K562 (cell line): ENCODE results near the gene P2RX2. TPM values are rescaled to one million over a fixed set of nuclear protein-coding genes. Genes with fewer than 3 reads are reported as not detected.

ENCODE experiments used
- ATAC-seq: fragments of 200-7000 bp; cut with Tn5 transposase; 3 replicates; pipeline ENCODE4 v1.9.1; 2020; ENCODE audit warnings: moderate library complexity
- BruUV-seq: library from RNA; stranded (reverse); fragments of 400-500 nt; replicated peaks from 2 replicates; lab custom pipeline; 2021; lab: Mats Ljungman, UMichigan
- CTCF ChIA-PET: fragments of 300-600 bp; formaldehyde crosslinking; extraction: SDS; loops from one replicate; lab custom pipeline; 2021; ENCODE audit warnings: low intra/inter-chr PET ratio; lab: Yijun Ruan, JAX
- POLR2A ChIA-PET: fragments of 300-600, 350-650 bp; sonication (Branson Sonifier 250); formaldehyde crosslinking; extraction: SDS; loops from one replicate; lab custom pipeline; 2021; ENCODE audit warnings: antibody characterized with exemption, inconsistent platforms; lab: Yijun Ruan, JAX
- DNase-seq, 4 experiments: peaks; one replicate each; pipeline versions ENCODE4 v3.0.0 to v3.0.0-alpha.2; 2011 to 2018; ENCODE audit warnings: low spot score in 3 of 4, mixed read lengths in 3 of 4; ENCODE audit errors: extremely low read depth in 1 of 4
- FAIRE-seq: peaks from 2 replicates; lab custom pipeline; 2011; peaks lifted over from hg19 to GRCh38; lab: Jason Lieb, UNC
- H2AFZ ChIP-seq: 2 replicates; pipeline ENCODE4 v1.6.0; 2011; ENCODE audit warnings: low read depth, low read length, control low read depth, inconsistent platforms
- H3K27ac ChIP-seq: fragments of 200-600 bp; 3 replicates; pipeline ENCODE4 v1.8.0; 2011; ENCODE audit warnings: low read depth, mild to moderate bottlenecking, control low read depth, inconsistent platforms, low read length, moderate library complexity, mixed read lengths; ENCODE audit errors: extremely low read depth
- H3K27me3 ChIP-seq, 2 experiments: fragments of 300-600 bp in 1 of 2; 2 replicates in 1 of 2; 3 replicates in 1 of 2; pipeline versions ENCODE4 v1.6.0 to v1.8.0; 2011; ENCODE audit warnings: inconsistent platforms in 2 of 2, low read length in 2 of 2, mild to moderate bottlenecking in 1 of 2, mixed read lengths in 1 of 2, moderate library complexity in 1 of 2; ENCODE audit not compliant: control insufficient read depth in 2 of 2, insufficient read depth in 2 of 2
- H3K36me3 ChIP-seq: fragments of 300-600 bp; 3 replicates; pipeline ENCODE4 v1.8.0; 2011; ENCODE audit warnings: mild to moderate bottlenecking, low read length, inconsistent platforms; ENCODE audit not compliant: control insufficient read depth, insufficient read depth
- H3K4me1 ChIP-seq, 2 experiments: fragments of 200-600 bp in 1 of 2; replicated peaks in 1 of 2; 2 replicates in 1 of 2; 3 replicates in 1 of 2; pipeline versions ENCODE4 v1.5.1 to v1.8.0; 2011; ENCODE audit warnings: inconsistent platforms in 2 of 2, low read length in 2 of 2, mild to moderate bottlenecking in 1 of 2, mixed read lengths in 1 of 2, moderate library complexity in 1 of 2; ENCODE audit not compliant: control insufficient read depth in 2 of 2, insufficient read depth in 2 of 2
- H3K4me2 ChIP-seq: 2 replicates; pipeline ENCODE4 v1.6.1; 2011; ENCODE audit warnings: low read length, control low read depth, inconsistent platforms, mixed read lengths; ENCODE audit not compliant: insufficient read depth
- H3K4me3 ChIP-seq: fragments of 200-600 bp; sonication (generic), shearing (Covaris generic); 2 replicates; pipeline ENCODE4 v1.5.1; 2016; ENCODE audit warnings: control low read depth, inconsistent platforms
- H3K79me2 ChIP-seq: fragments of 200-600 bp; 3 replicates; pipeline ENCODE4 v1.8.0; 2011; ENCODE audit warnings: low read length, inconsistent platforms; ENCODE audit not compliant: control insufficient read depth, insufficient read depth
- H3K9ac ChIP-seq, 2 experiments: 2 replicates each; pipeline versions ENCODE4 v1.6.0 to v1.6.1; 2011; ENCODE audit warnings: low read depth in 2 of 2, low read length in 2 of 2, control low read depth in 1 of 2, inconsistent platforms in 1 of 2, mild to moderate bottlenecking in 1 of 2, mixed read lengths in 1 of 2; ENCODE audit not compliant: insufficient read depth in 1 of 2
- H3K9me1 ChIP-seq: one replicate; pipeline ENCODE4 v1.6.0; 2011; ENCODE audit warnings: inconsistent platforms, mild to moderate bottlenecking, low read length, moderate library complexity; ENCODE audit not compliant: control insufficient read depth, insufficient read depth
- H3K9me3 ChIP-seq: replicated peaks from 2 replicates; pipeline ENCODE4 v1.5.1; 2011; ENCODE audit warnings: low read depth, low read length, inconsistent platforms; ENCODE audit not compliant: control insufficient read depth, insufficient read depth
- H4K20me1 ChIP-seq: replicated peaks from 2 replicates; pipeline ENCODE4 v1.6.1; 2011; ENCODE audit warnings: low read length, inconsistent platforms, mixed read lengths; ENCODE audit not compliant: control insufficient read depth, insufficient read depth
- ELK3 ChIP-seq: fragments of 450-650 bp; formaldehyde crosslinking; IDR thresholded peaks from 2 replicates; pipeline ENCODE4 v1.4.0; 2020; ENCODE audit warnings: mild to moderate bottlenecking
- KLF6 ChIP-seq: fragments of 250-450 bp; sonication (Bioruptor Pico); IDR thresholded peaks from 2 replicates; pipeline ENCODE4 v1.4.0; 2020; ENCODE audit warnings: mild to moderate bottlenecking, moderate library complexity, borderline replicate concordance
- SMAD4 ChIP-seq: fragments of 250-450 bp; sonication (Bioruptor Pico); conservative IDR thresholded peaks from 2 replicates; pipeline ENCODE4 v1.8.0; 2021; ENCODE audit warnings: inconsistent platforms, mild to moderate bottlenecking, moderate library complexity
- SNAPC5 ChIP-seq: fragments of 250-450 bp; sonication (Bioruptor Pico); IDR thresholded peaks from 2 replicates; pipeline ENCODE4 v1.8.0; 2021; ENCODE audit warnings: moderate library complexity, mild to moderate bottlenecking, inconsistent platforms
- ZNF644 ChIP-seq: fragments of 200-800 bp; sonication (Bioruptor generic); IDR thresholded peaks from 2 replicates; pipeline ENCODE4 v1.6.1; 2016; ENCODE audit warnings: low read depth, missing genetic modification characterization, missing compliant biosample characterization
- ZNF780A ChIP-seq: fragments of 250-450 bp; sonication (Bioruptor Pico); IDR thresholded peaks from 2 replicates; pipeline ENCODE4 v1.5.0; 2021; ENCODE audit warnings: mild to moderate bottlenecking
- WGBS: fragments of 100-300 bp; shearing (Covaris generic); methylation state at CpG from one replicate; pipeline ENCODE4 v1.1.6; 2016; ENCODE audit warnings: low coverage, mixed read lengths; ENCODE audit not compliant: insufficient coverage; ENCODE audit errors: missing lambda C conversion rate; 5-methylcytosine and 5-hydroxymethylcytosine counted together
- in situ Hi-C: fragments of 300-500 bp; cut with MboI; formaldehyde crosslinking; loops from 4 replicates; pipeline ENCODE4 v1.15.0; 2018; ENCODE audit warnings: inconsistent platforms, mixed read lengths
- intact Hi-C: fragments of 100-400 bp; cut with micrococcal nuclease; formaldehyde crosslinking; loops from 2 replicates; pipeline ENCODE4 v1.14.2; 2022
- polyA plus RNA-seq, 8 experiments: library from polyadenylated mRNA; depleted of rRNA in 4 of 8; stranded (reverse) in 5 of 8; unstranded in 3 of 8; fragments of >200 nt; fragmentation: Nextera tagmentation in 2 of 8; fragmentation: Illumina TruSeq in 1 of 8; extraction: Ambion mirVana in 2 of 8; extraction: Trizol in 1 of 8; gene quantifications; 2 replicates each; pipeline versions ENCODE4 v1.2.1 to v1.2.3, GENCODE V29; 2011 to 2014; ENCODE audit warnings: inconsistent platforms in 1 of 8, missing spikeins in 1 of 8
- total RNA-seq, 7 experiments: library from RNA; depleted of rRNA in 6 of 7; stranded (reverse); fragments of >200 nt in 6 of 7; fragmentation: Illumina TruSeq in 2 of 7; extraction: Trizol in 2 of 7; gene quantifications; 2 replicates each; pipeline versions ENCODE4 v1.2.1 to v1.2.3, GENCODE V29; 2011 to 2021; ENCODE audit warnings: low replicate concordance in 1 of 7
- TF ChIP-seq, protein P1 (sequence below): fragments of 200-600 bp; sonication (generic); IDR thresholded peaks from one replicate; pipeline ENCODE4 v1.6.1; 2012; ENCODE audit warnings: mild to moderate bottlenecking, low read depth, low read length, inconsistent platforms
- TF ChIP-seq, protein P2 (sequence below): fragments of 450-650 bp; IDR thresholded peaks from 2 replicates; pipeline ENCODE4 v1.6.1; 2016; ENCODE audit warnings: low read depth, mild to moderate bottlenecking, moderate library complexity

The P2RX2 gene
- total and polyA plus RNA-seq, 9 of the 15 experiments (the other 6 are each of a cell fraction or from before 2014, with no cell fraction given), result not detected

DNA sequence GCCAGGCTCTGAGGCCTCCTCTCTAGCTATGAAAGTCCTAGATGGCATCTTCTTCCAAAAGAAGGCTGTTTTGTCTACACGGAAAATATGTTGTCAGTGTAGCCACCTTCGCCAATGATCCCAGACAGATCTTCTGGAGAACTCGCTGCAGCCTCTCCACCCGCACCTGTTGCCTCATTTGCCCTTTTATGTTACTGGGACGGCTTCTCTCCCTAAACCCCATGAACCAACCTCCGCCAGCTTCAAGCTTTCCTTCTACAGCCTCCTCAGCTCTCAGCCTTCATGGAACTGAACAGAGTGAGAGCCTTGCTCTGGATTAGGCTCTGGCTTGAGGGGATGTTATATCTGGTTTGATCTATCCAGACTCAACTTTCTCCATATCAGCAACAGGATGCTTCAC lies 10.8 kb downstream of the P2RX2 start:
- DNase-seq (no peak), FAIRE-seq (no peak), ATAC-seq (no peak)
- POLR2A ChIA-PET, result interaction anchor here (1.3 kb wide), 1 partner anchor 9 kb away, joined by 4 read pairs; no protein-coding TSS in a partner anchor
- Histone ChIP-seq H3K4me1 (peaks cover 0 to 14% of the 10 kb centered on the region in 2 experiments; a peak in 1 of 5 replicates), H3K4me2 (no peak overlapping the region), H3K9me3 (no peaks in the 10 kb centered on the region), H4K20me1 (no peaks in the 10 kb centered on the region), H3K9ac (no peak overlapping the region), H3K27me3 (no peaks in the 10 kb centered on the region), H3K79me2 (no peaks in the 10 kb centered on the region), H3K9me1 (peaks cover 5% of the 10 kb centered on the region), H3K27ac (no peak overlapping the region), H2AFZ (no peak overlapping the region), H3K36me3 (peaks cover 90% of the 10 kb centered on the region)
- intact Hi-C loops, result no loop called here
- in situ Hi-C loops, result no loop called here
- BruUV-seq, result no TSS peak
- WGBS, result 93% methylated on average over 6 of the region's 6 CpGs
- TF ChIP-seq SNAPC5, result no peak
- TF ChIP-seq SMAD4 (CRISPR knock-in tag), result no peak
- no peak for TF ChIP-seq KLF6 (CRISPR knock-in tag)
- TF ChIP-seq ELK3 (CRISPR knock-in tag), result no peak
- TF ChIP-seq, protein P1, sequence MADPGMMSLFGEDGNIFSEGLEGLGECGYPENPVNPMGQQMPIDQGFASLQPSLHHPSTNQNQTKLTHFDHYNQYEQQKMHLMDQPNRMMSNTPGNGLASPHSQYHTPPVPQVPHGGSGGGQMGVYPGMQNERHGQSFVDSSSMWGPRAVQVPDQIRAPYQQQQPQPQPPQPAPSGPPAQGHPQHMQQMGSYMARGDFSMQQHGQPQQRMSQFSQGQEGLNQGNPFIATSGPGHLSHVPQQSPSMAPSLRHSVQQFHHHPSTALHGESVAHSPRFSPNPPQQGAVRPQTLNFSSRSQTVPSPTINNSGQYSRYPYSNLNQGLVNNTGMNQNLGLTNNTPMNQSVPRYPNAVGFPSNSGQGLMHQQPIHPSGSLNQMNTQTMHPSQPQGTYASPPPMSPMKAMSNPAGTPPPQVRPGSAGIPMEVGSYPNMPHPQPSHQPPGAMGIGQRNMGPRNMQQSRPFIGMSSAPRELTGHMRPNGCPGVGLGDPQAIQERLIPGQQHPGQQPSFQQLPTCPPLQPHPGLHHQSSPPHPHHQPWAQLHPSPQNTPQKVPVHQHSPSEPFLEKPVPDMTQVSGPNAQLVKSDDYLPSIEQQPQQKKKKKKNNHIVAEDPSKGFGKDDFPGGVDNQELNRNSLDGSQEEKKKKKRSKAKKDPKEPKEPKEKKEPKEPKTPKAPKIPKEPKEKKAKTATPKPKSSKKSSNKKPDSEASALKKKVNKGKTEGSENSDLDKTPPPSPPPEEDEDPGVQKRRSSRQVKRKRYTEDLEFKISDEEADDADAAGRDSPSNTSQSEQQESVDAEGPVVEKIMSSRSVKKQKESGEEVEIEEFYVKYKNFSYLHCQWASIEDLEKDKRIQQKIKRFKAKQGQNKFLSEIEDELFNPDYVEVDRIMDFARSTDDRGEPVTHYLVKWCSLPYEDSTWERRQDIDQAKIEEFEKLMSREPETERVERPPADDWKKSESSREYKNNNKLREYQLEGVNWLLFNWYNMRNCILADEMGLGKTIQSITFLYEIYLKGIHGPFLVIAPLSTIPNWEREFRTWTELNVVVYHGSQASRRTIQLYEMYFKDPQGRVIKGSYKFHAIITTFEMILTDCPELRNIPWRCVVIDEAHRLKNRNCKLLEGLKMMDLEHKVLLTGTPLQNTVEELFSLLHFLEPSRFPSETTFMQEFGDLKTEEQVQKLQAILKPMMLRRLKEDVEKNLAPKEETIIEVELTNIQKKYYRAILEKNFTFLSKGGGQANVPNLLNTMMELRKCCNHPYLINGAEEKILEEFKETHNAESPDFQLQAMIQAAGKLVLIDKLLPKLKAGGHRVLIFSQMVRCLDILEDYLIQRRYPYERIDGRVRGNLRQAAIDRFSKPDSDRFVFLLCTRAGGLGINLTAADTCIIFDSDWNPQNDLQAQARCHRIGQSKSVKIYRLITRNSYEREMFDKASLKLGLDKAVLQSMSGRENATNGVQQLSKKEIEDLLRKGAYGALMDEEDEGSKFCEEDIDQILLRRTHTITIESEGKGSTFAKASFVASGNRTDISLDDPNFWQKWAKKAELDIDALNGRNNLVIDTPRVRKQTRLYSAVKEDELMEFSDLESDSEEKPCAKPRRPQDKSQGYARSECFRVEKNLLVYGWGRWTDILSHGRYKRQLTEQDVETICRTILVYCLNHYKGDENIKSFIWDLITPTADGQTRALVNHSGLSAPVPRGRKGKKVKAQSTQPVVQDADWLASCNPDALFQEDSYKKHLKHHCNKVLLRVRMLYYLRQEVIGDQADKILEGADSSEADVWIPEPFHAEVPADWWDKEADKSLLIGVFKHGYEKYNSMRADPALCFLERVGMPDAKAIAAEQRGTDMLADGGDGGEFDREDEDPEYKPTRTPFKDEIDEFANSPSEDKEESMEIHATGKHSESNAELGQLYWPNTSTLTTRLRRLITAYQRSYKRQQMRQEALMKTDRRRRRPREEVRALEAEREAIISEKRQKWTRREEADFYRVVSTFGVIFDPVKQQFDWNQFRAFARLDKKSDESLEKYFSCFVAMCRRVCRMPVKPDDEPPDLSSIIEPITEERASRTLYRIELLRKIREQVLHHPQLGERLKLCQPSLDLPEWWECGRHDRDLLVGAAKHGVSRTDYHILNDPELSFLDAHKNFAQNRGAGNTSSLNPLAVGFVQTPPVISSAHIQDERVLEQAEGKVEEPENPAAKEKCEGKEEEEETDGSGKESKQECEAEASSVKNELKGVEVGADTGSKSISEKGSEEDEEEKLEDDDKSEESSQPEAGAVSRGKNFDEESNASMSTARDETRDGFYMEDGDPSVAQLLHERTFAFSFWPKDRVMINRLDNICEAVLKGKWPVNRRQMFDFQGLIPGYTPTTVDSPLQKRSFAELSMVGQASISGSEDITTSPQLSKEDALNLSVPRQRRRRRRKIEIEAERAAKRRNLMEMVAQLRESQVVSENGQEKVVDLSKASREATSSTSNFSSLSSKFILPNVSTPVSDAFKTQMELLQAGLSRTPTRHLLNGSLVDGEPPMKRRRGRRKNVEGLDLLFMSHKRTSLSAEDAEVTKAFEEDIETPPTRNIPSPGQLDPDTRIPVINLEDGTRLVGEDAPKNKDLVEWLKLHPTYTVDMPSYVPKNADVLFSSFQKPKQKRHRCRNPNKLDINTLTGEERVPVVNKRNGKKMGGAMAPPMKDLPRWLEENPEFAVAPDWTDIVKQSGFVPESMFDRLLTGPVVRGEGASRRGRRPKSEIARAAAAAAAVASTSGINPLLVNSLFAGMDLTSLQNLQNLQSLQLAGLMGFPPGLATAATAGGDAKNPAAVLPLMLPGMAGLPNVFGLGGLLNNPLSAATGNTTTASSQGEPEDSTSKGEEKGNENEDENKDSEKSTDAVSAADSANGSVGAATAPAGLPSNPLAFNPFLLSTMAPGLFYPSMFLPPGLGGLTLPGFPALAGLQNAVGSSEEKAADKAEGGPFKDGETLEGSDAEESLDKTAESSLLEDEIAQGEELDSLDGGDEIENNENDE, result no peak
- TF ChIP-seq ZNF780A (CRISPR knock-in tag), result no peak
- no peak for TF ChIP-seq ZNF644 (tag)
- TF ChIP-seq, protein P2, sequence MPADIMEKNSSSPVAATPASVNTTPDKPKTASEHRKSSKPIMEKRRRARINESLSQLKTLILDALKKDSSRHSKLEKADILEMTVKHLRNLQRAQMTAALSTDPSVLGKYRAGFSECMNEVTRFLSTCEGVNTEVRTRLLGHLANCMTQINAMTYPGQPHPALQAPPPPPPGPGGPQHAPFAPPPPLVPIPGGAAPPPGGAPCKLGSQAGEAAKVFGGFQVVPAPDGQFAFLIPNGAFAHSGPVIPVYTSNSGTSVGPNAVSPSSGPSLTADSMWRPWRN, result no peak
- TF ChIP-seq, all 486 proteins: peak for 0
- no peak overlapping the region for H3K4me3 ChIP-seq
- CTCF ChIA-PET, result no interaction called here
